GM19043 (cell line): Measurements from ENCODE around the gene TCF7.

Experiments
- ATAC-seq: cut with Tn5 transposase; IDR thresholded peaks from one replicate; pipeline ENCODE4 v1.9.1; 2021; ENCODE audit warnings: low read depth; ENCODE audit not compliant: unreplicated experiment

TCF7 gene

DNA sequence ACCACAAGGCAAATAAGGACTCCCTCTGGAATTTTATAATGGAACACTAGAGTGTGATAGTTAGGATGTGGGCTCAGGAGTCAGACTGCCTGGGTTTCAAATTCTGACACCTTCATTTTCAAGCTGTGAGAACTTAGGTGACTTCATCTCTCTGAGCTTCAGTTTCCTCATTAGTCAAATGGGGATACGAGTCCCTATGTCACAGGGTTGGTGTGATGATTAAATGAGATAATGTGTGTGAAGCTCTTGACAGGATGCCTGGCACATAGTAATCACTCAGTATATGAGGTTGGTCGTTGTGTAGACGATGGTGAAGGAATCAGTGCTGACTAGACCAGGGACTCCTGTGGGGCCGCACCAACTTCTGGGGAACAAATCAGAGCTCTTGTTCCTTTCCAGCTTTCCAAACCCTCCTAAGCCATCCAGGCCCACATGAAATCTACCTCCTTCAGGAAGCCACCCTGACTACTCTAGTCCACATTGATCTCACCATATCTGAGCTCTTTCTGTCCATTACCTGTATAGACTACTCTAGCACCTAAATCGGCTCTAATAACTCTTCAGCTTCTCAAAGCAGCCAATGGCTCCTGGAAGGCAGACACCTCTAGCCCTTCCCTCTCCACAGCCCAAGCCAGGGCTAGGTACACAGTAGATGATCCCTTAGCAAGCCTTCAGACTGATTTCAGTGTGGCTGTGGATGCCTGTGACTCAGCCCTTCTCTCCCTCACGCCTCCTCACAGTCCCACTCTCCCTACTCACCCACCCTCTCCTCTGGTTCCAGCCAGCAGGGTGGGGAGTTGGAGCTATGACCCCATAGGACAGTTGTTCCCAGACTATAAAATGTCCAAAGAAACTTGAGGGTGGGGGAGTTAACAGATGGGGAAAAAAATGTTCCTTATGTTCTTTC, 2.5 kb upstream of the TCF7 start:
- ATAC-seq: no peak

- ATAC-seq: no peak
Observed at GRCh38 chr5:134112726-134113362, 1.6 kb upstream of the TCF7 start.

DNA sequence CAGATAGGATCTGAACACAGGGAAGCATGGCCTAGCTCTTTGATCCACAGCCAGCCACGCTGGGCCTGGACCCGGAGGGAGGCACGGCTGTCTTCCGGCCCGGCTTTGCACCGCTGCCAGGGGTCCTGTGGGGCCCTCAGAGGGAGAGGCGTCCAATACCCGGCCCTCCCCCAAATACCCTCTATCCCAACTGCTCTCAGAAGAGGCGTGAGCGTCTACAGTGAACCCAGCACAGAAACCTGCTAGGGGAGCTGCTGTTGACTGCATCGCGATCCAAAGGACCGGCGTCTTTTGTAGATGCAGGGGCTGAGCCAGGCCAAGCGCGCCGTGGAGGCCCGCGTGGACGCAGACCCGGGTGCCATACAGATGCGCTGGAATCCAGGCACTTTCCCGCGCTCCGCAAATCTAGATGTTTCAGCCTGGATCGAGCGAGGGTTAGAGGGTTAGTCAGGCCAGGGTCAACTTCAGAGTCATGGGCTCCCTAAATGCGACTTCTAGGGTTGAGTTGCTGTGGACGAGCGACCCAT, 1.1 kb upstream of the TCF7 start:
- ATAC-seq: no peak

GRCh38 chr5:134114886-134115805, 665 bp downstream of the TCF7 start:
- ATAC-seq: no peak

GRCh38 chr5:134115806-134116175, 1.3 kb downstream of the TCF7 start:
- ATAC-seq: no peak

DNA sequence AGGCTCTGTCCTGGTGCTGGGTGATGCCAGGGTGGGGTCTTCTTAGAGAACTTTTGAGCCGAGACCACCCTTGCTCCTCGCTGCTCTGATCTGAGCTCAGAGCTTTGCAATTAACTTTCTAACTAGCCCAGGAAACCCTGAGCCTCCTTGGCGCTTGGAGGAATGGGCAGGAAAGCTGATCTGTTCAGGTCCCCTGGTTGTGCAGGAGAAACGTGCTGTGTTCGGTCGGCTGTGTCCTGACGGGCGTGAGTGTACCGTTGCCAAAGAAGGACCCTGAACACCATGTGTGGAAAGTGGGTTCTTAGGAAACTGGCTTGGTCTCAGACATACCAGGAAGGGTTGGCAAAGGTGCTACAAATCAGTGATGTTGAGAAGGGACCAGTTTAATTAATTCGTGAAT, 1.8 kb downstream of the TCF7 start:
- ATAC-seq: no peak

- ATAC-seq: no peak
Observed at GRCh38 chr5:134116789-134117761, 2.6 kb downstream of the TCF7 start.

DNA sequence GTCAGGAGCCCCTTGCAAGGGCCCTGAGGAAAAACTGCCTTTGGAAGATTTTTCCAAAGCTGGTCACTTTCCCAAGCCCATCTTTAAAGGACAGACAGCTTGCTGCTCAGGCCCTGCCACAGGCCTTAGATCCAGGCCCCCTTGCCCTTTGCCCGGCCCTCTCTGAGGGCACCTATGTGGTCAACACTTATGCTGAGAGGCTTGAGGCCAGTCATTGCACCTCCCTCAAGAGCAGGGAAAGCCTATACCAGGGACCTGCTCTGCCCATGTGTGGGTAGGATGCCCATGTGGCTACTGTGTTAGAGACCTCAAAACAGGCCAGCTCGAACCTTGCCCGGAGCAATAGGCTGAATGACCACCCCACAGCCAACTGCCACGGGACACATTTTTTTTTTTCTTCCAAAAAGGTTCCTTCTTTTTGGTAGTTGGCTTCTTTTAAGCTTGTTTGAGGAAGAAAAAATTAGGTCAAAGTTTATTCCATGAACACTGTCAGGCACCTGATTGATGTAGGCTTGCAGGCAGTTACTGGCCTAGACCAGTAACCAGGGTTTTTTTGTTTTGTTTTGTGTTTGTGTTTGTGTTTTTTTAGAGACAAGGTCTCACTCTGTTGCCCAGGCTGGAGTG, 3.8 kb downstream of the TCF7 start:
- ATAC-seq: no peak

- no peak for ATAC-seq
Observed at GRCh38 chr5:134119720-134120119, 5.2 kb downstream of the TCF7 start.

DNA sequence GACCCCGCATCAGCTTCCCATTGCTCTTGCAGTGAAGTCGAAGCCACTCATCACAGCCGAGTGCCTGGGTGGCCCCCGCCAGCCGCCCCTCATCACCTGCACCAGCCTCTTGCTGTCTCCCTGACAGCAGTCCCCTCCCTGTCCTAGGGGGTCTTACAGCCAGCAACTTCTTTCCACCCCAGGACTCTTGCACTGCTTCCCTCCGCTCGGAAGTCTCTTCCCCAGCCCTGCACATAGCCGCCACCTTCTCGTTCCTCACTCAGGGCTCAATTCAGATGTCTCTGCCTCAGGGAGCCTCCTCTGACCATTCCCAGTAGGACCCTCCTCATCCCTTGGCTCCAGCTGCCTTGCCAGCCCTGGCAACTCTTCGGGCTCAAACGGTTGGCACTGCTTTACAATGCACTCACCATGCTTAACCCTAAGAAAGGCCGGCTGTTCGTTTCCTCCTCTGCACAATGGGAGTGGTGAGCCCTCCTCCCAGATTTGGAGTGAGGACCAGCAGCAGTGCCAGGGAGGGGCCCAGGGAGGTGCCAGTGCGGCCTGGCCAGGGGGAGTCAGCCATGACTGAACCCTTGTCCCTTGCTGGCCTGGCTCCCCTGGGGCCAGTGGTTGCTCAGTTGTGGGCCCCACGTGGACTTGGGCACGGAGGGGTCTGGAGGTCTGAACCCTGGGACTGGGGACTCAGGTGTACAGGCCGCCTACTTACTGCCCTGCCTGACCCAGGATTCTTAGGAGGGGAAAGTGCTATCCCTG, 6.1 kb downstream of the TCF7 start:
- no peak for ATAC-seq

GRCh38 chr5:134122530-134122929, 8.0 kb downstream of the TCF7 start:
- ATAC-seq: no peak

- no peak for ATAC-seq
Observed at GRCh38 chr5:134123360-134123759, 8.9 kb downstream of the TCF7 start.

- ATAC-seq: no peak
Observed at GRCh38 chr5:134124289-134125038, 10.0 kb downstream of the TCF7 start.

- ATAC-seq: no peak
Observed at GRCh38 chr5:134125039-134126015, 10.8 kb downstream of the TCF7 start.

DNA sequence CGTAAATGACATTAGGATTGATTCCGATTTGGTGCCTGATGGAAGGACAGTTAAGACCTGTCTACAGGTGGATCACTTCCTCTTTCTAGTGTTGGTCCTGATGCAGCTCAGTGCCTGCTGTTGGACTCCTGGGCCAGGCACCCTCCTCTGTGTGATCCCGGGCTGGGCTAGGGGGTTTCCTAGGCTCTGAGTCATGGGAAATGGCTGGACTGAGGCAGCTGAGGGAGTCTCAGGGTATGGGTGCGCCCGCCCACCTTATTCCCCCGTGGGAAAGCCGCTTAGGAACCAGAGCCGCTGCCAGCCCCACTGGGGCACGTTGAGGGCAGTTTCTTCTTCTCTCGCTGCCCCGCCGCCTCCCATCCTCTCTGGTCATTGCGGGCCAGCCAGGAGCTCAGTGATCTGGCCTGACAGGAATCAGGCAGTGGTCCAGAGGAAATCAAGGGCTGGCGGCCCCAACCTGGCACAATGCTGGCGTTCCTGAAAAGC, 12.9 kb downstream of the TCF7 start:
- ATAC-seq: peak; percentile 49

DNA sequence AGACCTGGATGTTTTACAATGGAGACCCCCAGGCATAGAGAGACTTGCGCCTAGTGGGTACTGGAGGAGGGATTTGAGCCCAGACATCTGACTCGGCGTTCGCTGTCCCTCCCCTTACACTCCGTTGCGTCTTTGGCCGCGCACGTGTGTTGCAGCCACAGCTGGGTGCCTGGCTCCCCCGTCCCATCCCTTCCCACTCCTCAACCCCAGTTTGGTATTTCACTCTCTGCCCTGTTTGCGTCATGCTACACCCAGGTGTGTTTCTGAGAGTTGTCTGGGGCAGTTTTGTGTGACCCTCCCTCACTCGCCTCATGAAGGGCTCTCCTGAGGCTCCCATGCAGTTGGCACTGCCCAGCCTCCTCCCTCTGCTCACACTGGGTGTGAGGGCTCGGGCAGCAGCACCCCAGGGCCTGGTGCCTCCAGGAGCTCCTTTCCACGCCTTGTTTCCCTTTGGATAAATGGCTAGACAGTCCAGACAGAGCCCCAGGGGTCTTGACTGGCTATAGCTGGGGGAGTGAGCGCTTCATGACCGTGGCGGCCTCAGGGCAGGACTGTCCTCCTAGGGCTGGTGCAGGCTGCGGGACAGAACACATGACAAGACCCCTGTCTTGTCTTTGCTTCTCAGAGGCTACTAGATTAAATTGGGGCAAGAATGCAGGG, 13.6 kb downstream of the TCF7 start:
- ATAC-seq: no peak
